Muscle layer of colon (tissue), 2 donors: ENCODE results near the gene ACAT1.
"Not testable (repeated sequence)": the region's sequence is repeated elsewhere in the genome, so short reads cannot be mapped to it uniquely, and the experiment has no call there.

Experiments used
- H3K27ac ChIP-seq: one replicate; pipeline ENCODE4 v1.7.0; 2013; ENCODE audit warnings: low read depth, mild to moderate bottlenecking, low read length, moderate library complexity
- H3K27me3 ChIP-seq, 2 donors: one replicate each; pipeline ENCODE4 v1.7.0; 2013; ENCODE audit warnings: low read length in 2 of 2, mild to moderate bottlenecking in 2 of 2; ENCODE audit not compliant: insufficient read depth in 2 of 2, control insufficient read depth in 1 of 2
- H3K36me3 ChIP-seq: one replicate; pipeline ENCODE4 v1.7.0; 2013; ENCODE audit warnings: mild to moderate bottlenecking, low read length; ENCODE audit not compliant: insufficient read depth
- H3K4me1 ChIP-seq: one replicate; pipeline ENCODE4 v1.7.0; 2013; ENCODE audit warnings: mild to moderate bottlenecking, low read length; ENCODE audit not compliant: insufficient read depth
- H3K4me3 ChIP-seq, 2 donors: one replicate each; pipeline ENCODE4 v1.7.0; 2013; ENCODE audit warnings: low read length in 2 of 2, low read depth in 1 of 2, mild to moderate bottlenecking in 1 of 2, moderate library complexity in 1 of 2
- H3K9ac ChIP-seq: one replicate; pipeline ENCODE4 v1.7.0; 2013; ENCODE audit warnings: low read length
- H3K9me3 ChIP-seq: one replicate; pipeline ENCODE4 v1.7.0; 2013; ENCODE audit warnings: mild to moderate bottlenecking, low read length
- donor health status: abdominal sarcoma.
- donor health status: Adenocarcinoma of cecum.

ACAT1 gene

GRCh38 chr11:108148556-108148955 is 27.2 kb downstream of the ACAT1 start:
- no peak overlapping the region for H3K4me3 ChIP-seq
- H3K27me3 ChIP-seq: no peaks in the 10 kb centered on the region
- H3K9ac ChIP-seq: no peak overlapping the region
- H3K36me3 ChIP-seq: peaks cover 56% of the 10 kb centered on the region
- no peak overlapping the region for H3K27ac ChIP-seq
- H3K9me3 ChIP-seq: no peaks in the 10 kb centered on the region
- no peaks in the 10 kb centered on the region for H3K4me1 ChIP-seq

DNA sequence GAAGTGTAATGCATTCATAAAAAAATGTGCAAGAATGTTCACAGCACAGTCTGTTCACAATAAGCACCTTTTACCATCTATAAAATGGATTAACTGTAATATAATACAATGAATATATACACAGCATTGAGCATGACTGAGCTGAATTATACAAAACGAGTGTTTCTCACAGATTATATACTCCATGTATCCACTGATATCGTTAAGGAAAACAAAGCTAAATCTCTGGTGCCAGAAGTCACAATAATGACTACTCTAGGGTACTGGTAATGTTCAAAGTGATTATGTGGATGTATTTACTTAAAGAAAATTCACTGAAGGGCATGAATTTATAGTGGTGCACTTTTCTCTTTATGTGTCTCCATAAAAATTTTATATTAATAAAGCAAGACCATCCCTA is 33.2 kb downstream of the ACAT1 start:
- no peak overlapping the region for H3K4me3 ChIP-seq
- H3K36me3 ChIP-seq: peaks cover 27% of the 10 kb centered on the region
- no peaks in the 10 kb centered on the region for H3K4me1 ChIP-seq
- H3K9ac ChIP-seq: no peak overlapping the region
- no peak overlapping the region for H3K27ac ChIP-seq
- H3K9me3 ChIP-seq: no peaks in the 10 kb centered on the region
- H3K27me3 ChIP-seq: no peaks in the 10 kb centered on the region

- Histone ChIP-seq H3K27me3 (no peaks in the 10 kb centered on the region), H3K9me3 (no peaks in the 10 kb centered on the region), H3K4me3 (no peak overlapping the region), H3K9ac (no peak overlapping the region), H3K4me1 (no peaks in the 10 kb centered on the region), H3K27ac (no peak overlapping the region), H3K36me3 (peaks cover 30% of the 10 kb centered on the region)
These were observed 39.7 kb downstream of the ACAT1 start for GRCh38 chr11:108160970-108161566.

- not testable (repeated sequence) for H3K27me3 ChIP-seq, H3K9ac ChIP-seq, H3K27ac ChIP-seq, H3K4me3 ChIP-seq, H3K9me3 ChIP-seq, H3K4me1 ChIP-seq
- H3K36me3 ChIP-seq: peaks cover 30% of the 10 kb centered on the region
These were observed 41.5 kb downstream of the ACAT1 start for GRCh38 chr11:108162878-108163277.

DNA sequence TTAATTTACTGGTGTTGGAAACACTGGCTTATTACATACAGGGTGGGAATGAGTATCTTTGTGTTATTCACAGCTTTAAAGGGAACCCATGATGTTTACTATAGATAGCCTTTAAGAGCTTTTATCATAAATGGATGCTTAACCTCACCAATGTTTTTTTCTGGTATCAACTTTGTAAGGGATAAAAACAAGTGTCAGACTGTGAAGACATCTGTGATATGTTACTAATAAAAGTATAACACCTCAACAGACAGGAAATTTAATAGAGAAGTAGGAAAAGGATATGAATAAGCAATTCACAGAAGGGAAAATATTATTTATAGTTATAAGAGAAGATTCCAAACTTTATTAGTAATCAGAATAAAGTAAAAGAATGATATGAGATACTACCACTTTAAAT is 46.3 kb downstream of the ACAT1 start:
- H3K27ac ChIP-seq: no peak overlapping the region
- H3K9ac ChIP-seq: no peak overlapping the region
- H3K27me3 ChIP-seq: no peaks in the 10 kb centered on the region
- no peak overlapping the region for H3K4me3 ChIP-seq
- H3K36me3 ChIP-seq: peaks cover 22% of the 10 kb centered on the region
- H3K4me1 ChIP-seq: no peaks in the 10 kb centered on the region
- no peaks in the 10 kb centered on the region for H3K9me3 ChIP-seq

GRCh38 chr11:108170184-108170583 is 48.8 kb downstream of the ACAT1 start:
- Histone ChIP-seq H3K9me3 (no peaks in the 10 kb centered on the region), H3K36me3 (peaks cover 22% of the 10 kb centered on the region), H3K4me1 (no peaks in the 10 kb centered on the region), H3K27me3 (no peaks in the 10 kb centered on the region), H3K9ac (no peak overlapping the region), H3K27ac (no peak overlapping the region), H3K4me3 (no peak overlapping the region)

GRCh38 chr11:108177570-108177969 is 56.2 kb downstream of the ACAT1 start:
- Histone ChIP-seq H3K4me1 (no peaks in the 10 kb centered on the region), H3K4me3 (no peak overlapping the region), H3K27ac (no peak overlapping the region), H3K9ac (no peak overlapping the region), H3K36me3 (peaks cover 14% of the 10 kb centered on the region), H3K27me3 (no peaks in the 10 kb centered on the region), H3K9me3 (no peaks in the 10 kb centered on the region)

- Histone ChIP-seq H3K4me3 (no peak overlapping the region), H3K9me3 (no peaks in the 10 kb centered on the region), H3K4me1 (no peaks in the 10 kb centered on the region), H3K36me3 (peaks cover 26% of the 10 kb centered on the region), H3K27ac (no peak overlapping the region), H3K27me3 (no peaks in the 10 kb centered on the region), H3K9ac (no peak overlapping the region)
These were observed 72.4 kb downstream of the ACAT1 start for GRCh38 chr11:108193725-108194124.

GRCh38 chr11:108196901-108197300 is 75.5 kb downstream of the ACAT1 start:
- Histone ChIP-seq H3K4me3 (no peak overlapping the region), H3K27me3 (no peaks in the 10 kb centered on the region), H3K36me3 (peaks cover 16% of the 10 kb centered on the region), H3K9me3 (no peaks in the 10 kb centered on the region), H3K9ac (no peak overlapping the region), H3K4me1 (no peaks in the 10 kb centered on the region), H3K27ac (no peak overlapping the region)
